COR-L47 (cell line): ENCODE data around the gene TSEN34.
"Not testable (repeated sequence)": the region's sequence is repeated elsewhere in the genome, so short reads cannot be mapped to it uniquely, and the experiment has no call there.

Experiments
- DNase-seq: peaks from one replicate; lab custom pipeline; 2025; lab: John Stamatoyannopoulos, UW

TSEN34 gene

DNA sequence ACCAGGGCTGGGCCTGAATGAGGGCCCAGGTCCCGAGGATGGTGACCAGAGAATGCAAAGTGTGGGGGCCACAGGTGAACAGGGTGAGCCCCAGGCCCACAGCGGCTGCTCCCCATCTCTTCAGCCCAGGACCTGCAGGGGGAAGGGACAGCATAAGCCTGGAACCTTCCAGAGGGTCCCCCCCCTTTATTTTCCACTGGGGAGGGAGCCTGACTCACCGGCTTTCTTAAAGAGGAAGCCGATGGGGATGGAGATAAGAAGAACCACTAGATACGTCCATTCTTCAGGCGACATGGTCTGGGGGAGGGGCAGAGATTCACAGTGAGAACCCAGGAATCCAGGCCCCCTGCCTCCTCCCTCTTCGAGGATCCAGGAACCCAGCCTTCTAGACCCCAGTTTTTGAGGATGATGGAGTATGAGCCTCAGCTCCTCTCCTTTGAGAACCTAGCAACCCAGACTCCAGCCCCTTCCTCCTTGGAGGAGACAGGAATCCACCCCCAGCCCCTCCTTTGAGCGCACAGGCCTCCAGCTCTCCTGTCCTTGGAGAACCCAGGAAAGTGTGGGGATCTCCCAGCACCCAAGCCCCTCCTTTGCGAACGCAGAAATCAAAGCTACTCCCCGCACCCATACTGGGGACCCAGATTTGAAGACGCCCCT lies 2.8 kb upstream of the TSEN34 start:
- no peak for DNase-seq

DNA sequence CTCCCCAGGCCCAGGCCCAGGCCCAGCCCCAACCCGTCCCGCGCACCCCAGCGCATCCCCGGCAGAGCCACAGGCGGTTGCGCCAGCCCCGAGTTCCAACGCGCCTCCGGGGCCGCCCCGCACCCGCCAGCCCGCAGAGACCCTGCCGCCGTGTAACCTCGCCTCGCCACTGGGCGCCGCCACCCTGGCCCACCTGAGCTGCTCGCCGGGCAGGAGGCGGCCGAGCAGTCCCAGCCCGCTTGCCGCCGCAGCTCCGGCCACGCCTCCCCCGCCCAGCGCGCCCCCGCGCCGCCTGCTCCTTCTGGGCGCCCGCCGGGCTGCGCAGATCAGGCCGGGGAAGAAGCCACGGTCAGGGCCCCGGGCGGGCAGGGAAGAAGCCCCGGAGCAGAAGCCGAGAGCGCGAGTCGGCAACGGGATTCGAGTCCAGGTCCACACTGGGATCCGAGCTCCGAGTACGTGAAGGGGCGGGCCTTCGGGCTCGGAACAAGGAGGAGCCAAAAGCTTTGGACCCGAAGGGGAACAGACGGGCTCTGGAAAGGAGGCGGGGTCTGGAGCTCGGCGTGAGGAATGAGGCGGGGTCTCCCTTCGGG lies 1.9 kb upstream of the TSEN34 start, which contains the start of gene MBOAT7:
Gene MBOAT7, minus strand, starts transcription at position 436 of the 590 bp plus-strand sequence. CDS start 1,072 bp downstream, outside the sequence.
- DNase-seq, result peak; percentile 88

DNA sequence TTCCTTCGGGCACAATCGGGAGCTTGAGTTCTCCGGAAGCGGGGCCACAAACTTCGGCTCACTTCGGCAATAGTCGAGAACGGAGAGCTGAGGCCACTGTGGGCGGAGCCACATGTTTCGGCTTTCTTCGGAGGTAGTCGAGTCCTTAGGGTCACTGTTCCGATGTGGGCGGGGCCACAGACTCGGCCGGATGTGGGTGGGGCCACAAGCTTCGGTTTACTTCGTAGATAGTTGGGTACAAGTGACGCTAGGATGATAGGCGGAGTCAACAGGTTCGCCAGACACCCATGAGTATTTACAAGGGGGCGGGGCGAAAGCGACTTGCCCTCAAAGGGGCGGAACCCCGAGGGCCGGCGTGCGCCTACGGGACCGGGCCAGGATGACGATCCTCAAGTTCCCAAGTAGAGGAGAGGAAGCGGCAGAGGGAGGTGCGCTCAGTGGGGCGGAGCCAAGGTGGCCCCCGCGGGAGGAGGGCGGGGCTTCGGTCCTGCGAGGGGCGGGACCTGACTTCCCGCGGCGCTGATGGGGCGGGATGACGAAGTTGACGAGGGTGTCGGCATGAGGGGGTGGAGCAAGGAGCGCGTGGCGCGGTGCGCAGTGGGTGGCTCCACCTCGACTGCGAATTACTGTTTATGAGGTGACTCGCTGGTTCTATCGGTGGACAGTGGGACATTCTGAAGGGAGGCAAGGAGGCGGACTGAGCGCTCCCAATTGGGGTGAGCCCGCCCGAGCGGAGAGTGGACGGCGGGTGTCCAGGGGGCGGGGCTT lies 1.2 kb upstream of the TSEN34 start:
- peak; percentile 100 for DNase-seq

DNA sequence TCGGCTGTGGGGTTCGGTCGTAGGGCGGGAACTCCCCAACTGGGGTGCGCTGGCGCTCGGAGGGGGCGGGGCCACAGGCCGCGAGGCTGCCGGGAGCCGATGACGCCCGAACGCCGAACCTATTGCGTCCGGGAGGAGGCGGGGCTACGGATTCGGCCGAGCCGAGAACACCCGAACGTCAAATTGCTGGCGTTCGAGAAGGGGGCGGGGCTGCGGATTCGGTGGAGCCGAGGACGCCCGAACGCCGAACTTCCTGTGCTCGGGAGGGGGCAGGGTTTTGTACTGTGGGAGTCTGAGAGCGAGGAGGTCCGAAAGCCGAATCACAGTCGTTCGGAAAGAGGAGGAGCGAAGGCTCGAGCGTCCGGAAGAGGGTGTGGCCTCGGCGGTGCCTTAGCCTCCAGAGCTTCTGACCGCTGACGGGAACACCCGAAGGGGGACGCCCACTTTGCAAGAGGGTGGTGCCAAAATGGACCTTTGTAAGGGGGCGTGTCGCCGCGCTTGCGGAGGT lies 551 bp upstream of the TSEN34 start:
- peak; percentile 99 for DNase-seq

- DNase-seq, result no peak
These were observed 824 bp downstream of the TSEN34 start for GRCh38 chr19:54191811-54192453.

DNA sequence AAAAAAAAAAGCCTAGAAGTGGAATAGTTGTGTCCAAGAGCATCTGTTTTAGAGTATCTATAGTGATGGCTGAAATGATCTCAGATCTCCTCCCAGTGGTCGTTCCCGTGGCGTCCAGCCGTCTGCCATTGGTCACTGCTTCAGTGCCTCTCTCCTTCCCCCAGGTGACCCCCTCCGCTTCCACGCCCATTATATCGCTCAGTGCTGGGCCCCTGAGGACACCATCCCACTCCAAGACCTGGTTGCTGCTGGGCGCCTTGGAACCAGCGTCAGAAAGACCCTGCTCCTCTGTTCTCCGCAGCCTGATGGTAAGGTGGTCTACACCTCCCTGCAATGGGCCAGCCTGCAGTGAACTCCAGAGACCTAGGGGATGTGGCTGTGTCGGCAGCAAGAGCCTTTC lies 1.9 kb downstream of the TSEN34 start:
- no peak for DNase-seq

DNA sequence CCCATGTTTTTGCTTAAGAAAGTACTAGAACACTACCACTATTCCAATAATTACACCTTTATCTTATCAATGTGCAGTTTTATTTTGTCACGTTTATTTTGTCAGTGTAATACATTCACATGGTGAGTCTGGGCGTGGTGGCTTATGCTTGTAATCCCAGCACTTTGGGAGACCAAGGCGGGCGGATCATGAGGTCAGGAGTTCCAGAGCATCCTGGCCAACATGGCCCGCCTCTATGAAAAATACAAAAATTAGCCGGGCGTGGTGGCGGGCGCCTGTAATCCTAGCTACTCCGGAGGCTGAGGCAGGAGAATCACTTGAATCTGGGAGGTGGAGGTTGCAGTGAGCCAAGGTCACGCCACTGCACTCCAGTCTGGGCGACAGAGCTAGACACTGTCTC lies 3.4 kb downstream of the TSEN34 start:
- not testable (repeated sequence) for DNase-seq

DNA sequence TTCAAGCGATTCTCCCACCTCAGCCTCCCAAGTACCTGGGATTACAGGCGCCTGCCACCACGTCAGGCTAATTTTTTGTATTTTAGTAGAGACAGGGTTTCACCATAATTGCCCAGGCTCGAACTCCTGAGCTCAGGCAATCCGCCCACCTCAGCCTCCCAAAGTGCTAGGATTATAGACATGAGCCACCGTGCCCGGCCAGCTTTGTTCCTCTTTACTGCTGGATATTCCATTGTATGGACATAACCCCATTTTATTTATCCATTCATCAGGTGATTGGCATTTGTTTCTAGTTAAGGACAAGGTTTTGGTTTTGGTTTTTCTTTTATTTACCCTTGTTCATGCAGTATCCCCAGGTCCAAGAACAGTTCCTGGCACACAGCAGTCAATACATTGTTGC lies 5.4 kb downstream of the TSEN34 start:
- DNase-seq, result no peak

- DNase-seq, result no peak
These were observed 6.0 kb downstream of the TSEN34 start for GRCh38 chr19:54197121-54197520.

- no peak for DNase-seq
These were observed 8.3 kb downstream of the TSEN34 start for GRCh38 chr19:54199401-54199800.

- no peak for DNase-seq
These were observed 10.1 kb downstream of the TSEN34 start for GRCh38 chr19:54201172-54201701.

DNA sequence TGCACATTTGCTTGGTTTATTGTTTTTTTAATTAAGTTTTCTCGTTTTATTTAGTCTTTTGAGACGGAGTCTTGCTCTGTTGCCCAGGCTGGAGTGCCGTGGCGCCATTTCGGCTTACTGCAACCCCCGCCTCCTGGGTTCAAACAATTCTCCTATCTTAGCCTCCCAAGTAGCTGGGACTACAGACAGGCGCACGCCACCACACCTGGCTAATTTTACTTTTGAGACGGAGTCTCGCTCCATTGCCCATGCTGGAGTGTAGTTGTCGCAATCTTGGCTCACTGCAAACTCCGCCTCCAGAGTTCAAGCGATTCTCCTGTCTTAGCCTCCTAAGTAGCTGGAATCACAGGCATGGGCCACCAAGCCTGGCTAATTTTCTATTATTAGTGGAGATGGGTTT lies 10.9 kb downstream of the TSEN34 start:
- no peak for DNase-seq

- DNase-seq, result no peak
These were observed 12.1 kb downstream of the TSEN34 start for GRCh38 chr19:54203151-54203611.

DNA sequence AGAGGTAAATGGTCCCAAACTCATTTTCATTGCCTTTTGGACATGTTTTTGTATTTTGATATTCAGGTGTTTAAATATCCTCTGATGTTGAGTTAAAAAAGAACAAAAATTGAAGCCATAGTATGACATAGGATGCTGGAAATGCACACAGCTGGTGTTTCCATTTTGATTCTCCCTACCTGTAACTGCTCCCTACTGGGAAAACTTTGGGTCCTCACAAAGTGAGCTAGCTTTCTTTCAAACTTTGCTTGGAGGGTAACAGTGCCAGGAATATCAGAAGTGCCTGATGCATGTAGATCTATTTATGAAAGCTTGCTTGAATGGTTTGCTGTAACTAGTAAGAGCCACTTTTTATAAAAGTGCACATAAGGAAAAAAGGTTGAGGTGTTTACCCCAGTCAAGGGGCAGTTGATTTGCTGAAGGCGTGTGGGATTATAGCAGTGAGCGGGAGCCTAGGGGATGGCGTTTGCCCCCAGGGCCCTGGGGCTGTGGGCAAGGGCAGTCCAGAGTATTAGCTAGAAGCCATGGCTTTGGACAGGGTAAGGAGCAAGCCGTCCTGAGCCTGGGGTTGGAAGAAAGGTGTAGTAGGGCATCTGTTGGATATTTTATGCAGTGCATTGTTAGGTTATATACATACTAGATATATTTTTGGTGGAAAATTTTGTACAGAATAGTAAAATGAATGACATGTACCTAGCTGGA lies 13.8 kb downstream of the TSEN34 start:
- no peak for DNase-seq

DNA sequence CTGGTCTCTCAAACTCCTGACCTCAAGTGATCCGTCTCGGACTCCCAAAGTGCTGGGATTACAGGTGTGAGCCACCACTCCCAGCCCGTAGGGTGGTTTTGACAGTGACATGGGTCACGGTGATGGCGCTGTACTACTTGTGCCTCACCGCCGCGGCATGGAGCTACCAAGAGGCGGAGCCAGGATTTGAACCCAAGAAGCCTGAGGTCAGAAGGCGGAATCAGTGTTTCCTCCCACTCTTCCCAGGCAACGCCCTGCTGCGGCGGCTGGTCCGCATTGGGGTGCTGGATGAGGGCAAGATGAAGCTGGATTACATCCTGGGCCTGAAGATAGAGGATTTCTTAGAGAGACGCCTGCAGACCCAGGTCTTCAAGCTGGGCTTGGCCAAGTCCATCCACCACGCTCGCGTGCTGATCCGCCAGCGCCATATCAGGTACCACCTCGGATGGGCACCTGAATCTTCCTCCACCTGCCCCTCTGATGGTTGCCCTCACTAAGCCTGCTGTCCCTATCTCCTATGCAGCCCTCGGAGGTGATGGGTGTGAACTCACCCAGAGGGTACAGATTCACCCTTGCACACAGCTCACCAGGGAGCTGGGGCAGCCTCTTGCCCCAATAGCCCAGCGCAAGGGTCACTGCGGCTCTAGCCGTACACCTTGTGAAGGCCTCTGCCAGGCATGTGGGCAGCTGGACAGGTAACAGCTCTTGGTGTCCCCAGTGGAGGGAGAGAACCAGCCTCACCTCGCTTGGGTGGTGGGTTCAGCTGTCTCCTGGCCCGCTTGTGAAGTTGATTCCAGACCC lies 15.1 kb downstream of the TSEN34 start:
- DNase-seq, result no peak

DNA sequence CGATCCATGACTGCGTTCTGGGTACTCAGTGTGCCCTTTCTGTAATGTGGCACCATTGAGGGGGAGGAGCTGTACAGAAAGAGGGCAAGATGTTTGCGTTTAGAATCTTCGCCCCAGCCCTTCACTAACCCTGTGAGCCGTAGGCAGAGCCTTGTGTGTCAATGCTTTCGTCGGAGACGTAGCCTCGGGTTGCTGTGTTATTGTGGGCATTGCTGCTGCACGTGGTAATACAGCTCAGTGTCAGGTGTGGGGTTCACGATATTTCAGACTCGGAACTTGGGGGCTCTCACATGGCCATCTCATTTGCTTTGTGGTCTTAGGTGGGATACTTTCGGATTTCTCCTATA lies 15.7 kb downstream of the TSEN34 start:
- DNase-seq, result no peak

DNA sequence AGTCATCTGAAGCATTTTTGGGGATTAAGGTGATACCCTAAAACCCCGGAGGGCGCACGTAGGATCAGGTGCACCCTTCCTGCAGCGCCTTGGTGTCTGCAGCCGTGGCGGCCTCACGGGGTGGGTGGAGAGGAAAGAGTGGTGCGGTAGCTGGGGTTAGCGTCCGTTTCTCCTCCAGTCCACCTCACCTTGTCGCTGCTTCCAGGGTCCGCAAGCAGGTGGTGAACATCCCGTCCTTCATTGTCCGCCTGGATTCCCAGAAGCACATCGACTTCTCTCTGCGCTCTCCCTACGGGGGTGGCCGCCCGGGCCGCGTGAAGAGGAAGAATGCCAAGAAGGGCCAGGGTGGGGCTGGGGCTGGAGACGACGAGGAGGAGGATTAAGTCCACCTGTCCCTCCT lies 16.1 kb downstream of the TSEN34 start:
- DNase-seq, result not testable (repeated sequence)

- no peak for DNase-seq
These were observed 16.5 kb downstream of the TSEN34 start for GRCh38 chr19:54207676-54207982.

DNA sequence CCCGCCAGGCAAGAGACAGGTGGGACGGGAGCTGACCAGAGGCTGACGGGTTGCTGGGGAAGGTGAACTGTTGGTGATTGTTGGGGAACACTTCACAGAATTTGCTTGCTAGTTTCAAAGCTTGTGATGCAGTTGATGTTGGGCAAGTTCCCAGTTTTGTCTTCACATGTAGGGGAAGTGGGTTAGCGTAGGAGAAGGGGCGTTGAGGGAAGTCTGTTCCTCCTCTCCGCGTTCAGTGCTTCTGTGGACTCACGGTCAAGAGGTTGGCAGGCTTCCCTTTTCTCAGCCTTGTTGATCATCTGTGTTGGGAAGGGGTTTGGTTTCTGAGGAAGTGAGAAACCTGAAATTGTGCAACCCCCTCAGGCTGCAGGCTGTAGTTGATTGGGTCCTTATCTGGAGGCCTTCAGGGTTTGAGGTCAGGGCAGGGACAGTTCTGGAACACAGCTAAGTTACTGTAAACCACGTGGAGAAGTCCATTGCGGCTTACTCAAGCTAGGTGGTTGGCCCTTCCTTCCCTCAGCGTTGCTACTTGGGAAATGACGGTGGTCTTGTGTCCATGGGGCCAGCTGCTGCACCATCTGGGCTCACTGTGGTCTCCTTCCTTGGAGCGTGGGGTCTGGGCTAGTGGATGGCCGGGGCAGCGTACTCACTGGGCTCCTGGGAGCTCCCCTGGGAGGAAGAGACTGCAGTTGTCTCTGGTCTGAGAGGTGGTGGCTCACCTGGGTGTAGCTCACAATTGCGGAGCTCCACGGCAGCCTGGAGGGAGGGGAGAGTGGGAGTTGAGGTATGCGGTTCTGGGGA lies 17.1 kb downstream of the TSEN34 start:
- DNase-seq, result no peak

DNA sequence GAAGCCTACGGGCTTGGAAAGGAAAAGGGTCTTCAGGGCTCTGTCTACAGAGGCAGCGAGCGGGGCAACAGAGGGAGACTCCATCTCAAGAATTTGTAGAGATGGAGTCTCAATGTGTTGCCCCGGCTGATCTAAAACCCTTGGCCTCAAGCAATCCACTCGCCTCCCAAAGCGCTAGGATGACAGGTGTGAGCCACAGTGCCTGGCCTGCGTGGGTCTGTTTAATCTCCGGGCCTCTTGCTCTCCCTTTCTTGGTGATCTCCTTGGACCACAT lies 17.6 kb downstream of the TSEN34 start:
- no peak for DNase-seq
